ENCODE results near the gene ZNF804B. TPM values are rescaled to one million over a fixed set of nuclear protein-coding genes. Genes with fewer than 3 reads are reported as not detected.
A peak's percentile ranks its signal among the peaks of the same experiment; 100 is the strongest.

Gene ZNF804B
- total RNA-seq, 1 experiment from 2014 or later: not detected

GRCh38 chr7:89311886-89312285 lies 552.4 kb downstream of the ZNF804B start:
- TF ChIP-seq CTCF (conservative IDR thresholded peaks at IDR 0.05) (no peak), EZH2 (IDR thresholded peaks at IDR 0.05; ENCODE audit: low read depth) (no peak)

GRCh38 chr7:89312551-89312950 lies 553.1 kb downstream of the ZNF804B start:
- peak in 1 of 2 experiments; percentile 3 for DNase-seq
- Histone ChIP-seq H4K20me1 (ENCODE audit: insufficient read depth) (no peaks in the 10 kb centered on the region), H3K79me2 (ENCODE audit: low read depth) (no peaks in the 10 kb centered on the region), H3K4me3 (no peak overlapping the region), H3K36me3 (ENCODE audit: low read depth) (no peaks in the 10 kb centered on the region), H3K9me2 (ENCODE audit: insufficient read depth) (no peaks in the 10 kb centered on the region), H3K27ac (no peak overlapping the region), H3K4me1 (replicated peaks; ENCODE audit: insufficient read depth) (no peaks in the 10 kb centered on the region), H2AFZ (no peak overlapping the region), H3K9me3 (ENCODE audit: insufficient read depth, low read depth) (no peaks in the 10 kb centered on the region), H3K4me2 (no peak overlapping the region), H3F3A (ENCODE audit: insufficient read depth, low read depth) (no peaks in the 10 kb centered on the region), H3K27me3 (ENCODE audit: insufficient read depth, low read depth) (no peaks in the 10 kb centered on the region)
- BruUV-seq (replicated peaks): no TSS peak
- POLR2A ChIA-PET (ENCODE audit: unreplicated experiment): no interaction called here
- intact Hi-C loops (cut with micrococcal nuclease; ENCODE audit: unreplicated experiment): no loop called here
- TF ChIP-seq EZH2 (IDR thresholded peaks at IDR 0.05; ENCODE audit: low read depth): no peak
- no peak for TF ChIP-seq CTCF (conservative IDR thresholded peaks at IDR 0.05)
- CTCF ChIA-PET: no interaction called here

More at GRCh38 chr7:89311886-89312285, 552.4 kb downstream of the ZNF804B start:
- H3K36me3 ChIP-seq (ENCODE audit: low read depth): no peaks in the 10 kb centered on the region
- H2AFZ ChIP-seq: no peak overlapping the region
- no peak overlapping the region for H3K4me2 ChIP-seq
- intact Hi-C loops (cut with micrococcal nuclease; ENCODE audit: unreplicated experiment): no loop called here
- BruUV-seq (replicated peaks): no TSS peak
- no peak overlapping the region for H3K4me3 ChIP-seq
- no peaks in the 10 kb centered on the region for H3F3A ChIP-seq (ENCODE audit: insufficient read depth, low read depth)
- no peaks in the 10 kb centered on the region for H3K4me1 ChIP-seq (replicated peaks; ENCODE audit: insufficient read depth)
- no peaks in the 10 kb centered on the region for H3K9me2 ChIP-seq (ENCODE audit: insufficient read depth)
- no peaks in the 10 kb centered on the region for H3K79me2 ChIP-seq (ENCODE audit: low read depth)
- POLR2A ChIA-PET (ENCODE audit: unreplicated experiment): no interaction called here
- H3K27me3 ChIP-seq (ENCODE audit: insufficient read depth, low read depth): no peaks in the 10 kb centered on the region
- H4K20me1 ChIP-seq (ENCODE audit: insufficient read depth): no peaks in the 10 kb centered on the region
- DNase-seq: peak in 1 of 2 experiments; percentile 15
- CTCF ChIA-PET: no interaction called here
- no peaks in the 10 kb centered on the region for H3K9me3 ChIP-seq (ENCODE audit: insufficient read depth, low read depth)
- no peak overlapping the region for H3K27ac ChIP-seq

- Histone ChIP-seq H3F3A (ENCODE audit: insufficient read depth, low read depth) (no peaks in the 10 kb centered on the region), H3K9me3 (ENCODE audit: insufficient read depth, low read depth) (no peaks in the 10 kb centered on the region), H3K4me2 (no peak overlapping the region), H3K36me3 (ENCODE audit: low read depth) (no peaks in the 10 kb centered on the region), H3K79me2 (ENCODE audit: low read depth) (no peaks in the 10 kb centered on the region), H4K20me1 (ENCODE audit: insufficient read depth) (no peaks in the 10 kb centered on the region), H2AFZ (no peak overlapping the region), H3K27ac (no peak overlapping the region), H3K4me1 (replicated peaks; ENCODE audit: insufficient read depth) (no peaks in the 10 kb centered on the region), H3K9me2 (ENCODE audit: insufficient read depth) (no peaks in the 10 kb centered on the region), H3K27me3 (ENCODE audit: insufficient read depth, low read depth) (no peaks in the 10 kb centered on the region), H3K4me3 (no peak overlapping the region)
- BruUV-seq (replicated peaks): no TSS peak
- no peak for DNase-seq
- intact Hi-C loops (cut with micrococcal nuclease; ENCODE audit: unreplicated experiment): no loop called here
- TF ChIP-seq CTCF (conservative IDR thresholded peaks at IDR 0.05): no peak
- TF ChIP-seq EZH2 (IDR thresholded peaks at IDR 0.05; ENCODE audit: low read depth): no peak
- POLR2A ChIA-PET (ENCODE audit: unreplicated experiment): no interaction called here
- CTCF ChIA-PET: no interaction called here
These were observed 557.2 kb downstream of the ZNF804B start for GRCh38 chr7:89316584-89317251.
